SK-N-SH (cell line): ENCODE measurements around the gene FBXO40. TPM values are rescaled to one million over a fixed set of nuclear protein-coding genes. Genes with fewer than 3 reads are reported as not detected.

Experiments
- CTCF ChIA-PET: fragments of 300-600, 350-600 bp; formaldehyde crosslinking; extraction: SDS; loops from one replicate; lab custom pipeline; 2021; lab: Yijun Ruan, JAX
- POLR2A ChIA-PET: fragments of 350-600 bp; sonication (Branson Sonifier 250); formaldehyde crosslinking; extraction: SDS; loops from one replicate; lab custom pipeline; 2020; ENCODE audit warnings: antibody characterized with exemption, inconsistent platforms; lab: Yijun Ruan, JAX
- DNase-seq: peaks from one replicate; pipeline ENCODE4 v3.0.0; 2012
- H2AFZ ChIP-seq: fragments of 200-600 bp; sonication (generic); 2 replicates; pipeline ENCODE4 v1.8.1; 2016; ENCODE audit warnings: antibody characterized with exemption, mild to moderate bottlenecking, low read depth
- H3F3A ChIP-seq: fragments of 200-600 bp; sonication (generic); replicated peaks from 2 replicates; pipeline ENCODE3; 2016; ENCODE audit warnings: antibody characterized with exemption, mild to moderate bottlenecking; ENCODE audit not compliant: insufficient read depth
- H3K27ac ChIP-seq, 2 experiments: fragments of 200-500 bp in 1 of 2; fragments of 200-600 bp in 1 of 2; sonication (Bioruptor generic) in 1 of 2; sonication (generic), shearing (Covaris generic) in 1 of 2; 2 replicates each; pipeline versions ENCODE4 v1.5.1 to v1.6.1; 2014 to 2016; ENCODE audit warnings: low read depth in 2 of 2, inconsistent platforms in 1 of 2, low read length in 1 of 2, mild to moderate bottlenecking in 1 of 2, mixed read lengths in 1 of 2
- H3K27me3 ChIP-seq: fragments of 200-600 bp; sonication (generic), shearing (Covaris generic); 2 replicates; pipeline ENCODE4 v1.6.1; 2016; ENCODE audit warnings: mixed run types; ENCODE audit not compliant: insufficient read depth
- H3K36me3 ChIP-seq, 2 experiments: fragments of 200-500 bp in 1 of 2; fragments of 200-600 bp in 1 of 2; sonication (Bioruptor generic) in 1 of 2; sonication (generic) in 1 of 2; replicated peaks in 1 of 2; 2 replicates each; pipeline versions ENCODE3 to v1.5.1; 2014 to 2016; ENCODE audit warnings: low read length in 1 of 2, mild to moderate bottlenecking in 1 of 2; ENCODE audit not compliant: insufficient read depth in 2 of 2, control insufficient read depth in 1 of 2
- H3K4me1 ChIP-seq, 2 experiments: fragments of 200-500 bp in 1 of 2; fragments of 200-600 bp in 1 of 2; sonication (Bioruptor generic) in 1 of 2; sonication (generic), shearing (Covaris generic) in 1 of 2; 2 replicates each; pipeline versions ENCODE4 v1.5.1 to v1.6.1; 2014 to 2016; ENCODE audit warnings: low read depth in 1 of 2, low read length in 1 of 2, mixed run types in 1 of 2; ENCODE audit not compliant: insufficient read depth in 2 of 2, control insufficient read depth in 1 of 2
- H3K4me2 ChIP-seq: fragments of 200-600 bp; sonication (generic), shearing (Covaris generic); 2 replicates; pipeline ENCODE4 v1.6.1; 2017; ENCODE audit warnings: mixed run types
- H3K4me3 ChIP-seq, 2 experiments: fragments of 200-500 bp in 1 of 2; fragments of 200-600 bp in 1 of 2; sonication (Bioruptor generic) in 1 of 2; sonication (generic), shearing (Covaris generic) in 1 of 2; 2 replicates each; pipeline versions ENCODE4 v1.5.1 to v1.8.1; 2014 to 2016; ENCODE audit warnings: low read depth in 2 of 2, inconsistent platforms in 1 of 2, low read length in 1 of 2, mild to moderate bottlenecking in 1 of 2, mixed read lengths in 1 of 2, moderate library complexity in 1 of 2
- H3K79me2 ChIP-seq: fragments of 200-600 bp; sonication (generic); 2 replicates; pipeline ENCODE4 v1.8.1; 2017; ENCODE audit warnings: mild to moderate bottlenecking; ENCODE audit not compliant: insufficient read depth
- H3K9ac ChIP-seq: fragments of 200-600 bp; sonication (generic); 2 replicates; pipeline ENCODE4 v1.6.1; 2017; ENCODE audit warnings: mixed run types
- H3K9me2 ChIP-seq: fragments of 200-600 bp; sonication (generic); 2 replicates; pipeline ENCODE4 v1.6.1; 2017; ENCODE audit warnings: mixed run types
- H3K9me3 ChIP-seq: fragments of 200-600 bp; sonication (generic); 2 replicates; pipeline ENCODE4 v1.6.1; 2017; ENCODE audit warnings: mixed run types, mild to moderate bottlenecking, moderate library complexity
- H4K20me1 ChIP-seq: fragments of 200-600 bp; sonication (generic); 2 replicates; pipeline ENCODE4 v1.6.1; 2017; ENCODE audit warnings: mild to moderate bottlenecking, mixed run types; ENCODE audit not compliant: insufficient read depth
- CHD2 ChIP-seq: fragments of 150-350 bp; IDR thresholded peaks from 2 replicates; pipeline ENCODE4 v1.6.1; 2018; ENCODE audit warnings: low read length; ENCODE audit not compliant: partially characterized antibody
- ELF1 ChIP-seq: IDR thresholded peaks from 2 replicates; pipeline ENCODE4 v1.4.0; 2012
- EP300 ChIP-seq, 2 experiments: IDR thresholded peaks; 2 replicates each; pipeline versions ENCODE4 v1.4.0 to v1.6.1; 2012; ENCODE audit warnings: borderline replicate concordance in 1 of 2, low read depth in 1 of 2, low read length in 1 of 2
- EZH2phosphoT487 ChIP-seq: fragments of 200-600 bp; sonication (generic); IDR thresholded peaks from 2 replicates; pipeline ENCODE4 v1.6.1; 2017; ENCODE audit warnings: low read depth, mixed run types, mild to moderate bottlenecking, antibody characterized with exemption, moderate library complexity, borderline replicate concordance
- FOSL2 ChIP-seq: IDR thresholded peaks from 2 replicates; pipeline ENCODE4 v1.4.0; 2012; ENCODE audit warnings: low read depth, mild to moderate bottlenecking, moderate library complexity, borderline replicate concordance
- FOXM1 ChIP-seq: IDR thresholded peaks from 2 replicates; pipeline ENCODE4 v1.4.0; 2012; ENCODE audit warnings: low read depth, mild to moderate bottlenecking
- GABPA ChIP-seq: IDR thresholded peaks from 2 replicates; pipeline ENCODE4 v1.4.0; 2012; ENCODE audit warnings: low read depth, mild to moderate bottlenecking
- MEF2A ChIP-seq: IDR thresholded peaks from 2 replicates; pipeline ENCODE4 v1.4.0; 2012; ENCODE audit warnings: low read depth, borderline replicate concordance
- NRF1 ChIP-seq: IDR thresholded peaks from 2 replicates; pipeline ENCODE4 v1.6.1; 2012; ENCODE audit warnings: low read depth, mild to moderate bottlenecking, low read length
- POLR2AphosphoS5 ChIP-seq: IDR thresholded peaks from 2 replicates; pipeline ENCODE4 v1.6.1; 2012; ENCODE audit warnings: low read depth, low read length
- RCOR1 ChIP-seq: fragments of 150-350 bp; IDR thresholded peaks from 2 replicates; pipeline ENCODE4 v1.6.1; 2017; ENCODE audit warnings: antibody characterized with exemption, low read length
- RFX5 ChIP-seq: IDR thresholded peaks from 2 replicates; pipeline ENCODE4 v1.6.1; 2012; ENCODE audit warnings: mild to moderate bottlenecking, improper control_type of control experiment, low read length
- SIN3A ChIP-seq: IDR thresholded peaks from 2 replicates; pipeline ENCODE4 v1.6.1; 2012; ENCODE audit warnings: low read depth, mild to moderate bottlenecking, low read length, moderate library complexity, borderline replicate concordance
- SMC3 ChIP-seq: IDR thresholded peaks from 2 replicates; pipeline ENCODE4 v1.6.1; 2012; ENCODE audit warnings: low read depth, low read length, improper control_type of control experiment
- TCF12 ChIP-seq: IDR thresholded peaks from 2 replicates; pipeline ENCODE4 v1.4.0; 2012
- TEAD4 ChIP-seq: IDR thresholded peaks from 2 replicates; pipeline ENCODE4 v1.4.0; 2012; ENCODE audit warnings: mild to moderate bottlenecking, borderline replicate concordance; ENCODE audit not compliant: insufficient read depth
- USF1 ChIP-seq: IDR thresholded peaks from 2 replicates; pipeline ENCODE4 v1.4.0; 2012; ENCODE audit warnings: low read depth, borderline replicate concordance
- USF2 ChIP-seq: fragments of 150-350 bp; IDR thresholded peaks from 2 replicates; pipeline ENCODE4 v1.6.1; 2017; ENCODE audit warnings: antibody characterized with exemption, low read length, low read depth, borderline replicate concordance
- ZBTB33 ChIP-seq: IDR thresholded peaks from 2 replicates; pipeline ENCODE4 v1.4.0; 2012; ENCODE audit warnings: low read depth, borderline replicate concordance
- polyA plus RNA-seq, 3 experiments: library from polyadenylated mRNA; depleted of rRNA; stranded (reverse); fragments of >200 nt; gene quantifications; 2 replicates each; pipeline ENCODE4 v1.2.3, GENCODE V29; 2012

Gene FBXO40
- polyA plus RNA-seq, 1 of the 3 experiments (the other 2 are of a cell fraction): not detected

- no peak for TF ChIP-seq CHD2
- TF ChIP-seq GABPA: no peak
- TF ChIP-seq TCF12: no peak
- no peak for TF ChIP-seq ZBTB33
- TF ChIP-seq SIN3A: no peak
- no peak for TF ChIP-seq POLR2AphosphoS5
- TF ChIP-seq USF2: no peak
- TF ChIP-seq MEF2A: no peak
- TF ChIP-seq EP300 (IDR thresholded peaks at IDR 0.05; ENCODE audit: borderline replicate concordance in 1 of 2, low read depth in 1 of 2, low read length in 1 of 2): no peak
- no peak for TF ChIP-seq TEAD4
- no peak for TF ChIP-seq FOSL2
- no peak for TF ChIP-seq FOXM1
- TF ChIP-seq SMC3: no peak
- no peak for TF ChIP-seq RFX5
- TF ChIP-seq NRF1: no peak
- TF ChIP-seq ELF1: no peak
- no peak for TF ChIP-seq RCOR1
- TF ChIP-seq EZH2phosphoT487: no peak
- no peak for TF ChIP-seq USF1
- no peak for DNase-seq
- Histone ChIP-seq H3K9me2 (no peaks in the 10 kb centered on the region), H3K9ac (no peak overlapping the region), H3K36me3 (no peaks in the 10 kb centered on the region), H4K20me1 (no peaks in the 10 kb centered on the region), H3F3A (no peaks in the 10 kb centered on the region), H3K27ac (no peak overlapping the region), H3K9me3 (no peaks in the 10 kb centered on the region), H3K79me2 (no peaks in the 10 kb centered on the region), H2AFZ (no peak overlapping the region; the same call in 1 of the 2 replicates), H3K27me3 (no peaks in the 10 kb centered on the region), H3K4me2 (no peak overlapping the region), H3K4me3 (no peak overlapping the region), H3K4me1 (no peaks in the 10 kb centered on the region)
- ChIA-PET POLR2A (no interaction called here), CTCF (interaction anchor here (3.8 kb wide), 1 partner anchor 15 kb away, joined by 16 read pairs; the partner anchor contains the start of gene POLQ)
Measured at GRCh38 chr3:121562148-121562547, 31.0 kb upstream of the FBXO40 start.
